ENCODE data around the gene CLPTM1L.

Gene CLPTM1L

DNA sequence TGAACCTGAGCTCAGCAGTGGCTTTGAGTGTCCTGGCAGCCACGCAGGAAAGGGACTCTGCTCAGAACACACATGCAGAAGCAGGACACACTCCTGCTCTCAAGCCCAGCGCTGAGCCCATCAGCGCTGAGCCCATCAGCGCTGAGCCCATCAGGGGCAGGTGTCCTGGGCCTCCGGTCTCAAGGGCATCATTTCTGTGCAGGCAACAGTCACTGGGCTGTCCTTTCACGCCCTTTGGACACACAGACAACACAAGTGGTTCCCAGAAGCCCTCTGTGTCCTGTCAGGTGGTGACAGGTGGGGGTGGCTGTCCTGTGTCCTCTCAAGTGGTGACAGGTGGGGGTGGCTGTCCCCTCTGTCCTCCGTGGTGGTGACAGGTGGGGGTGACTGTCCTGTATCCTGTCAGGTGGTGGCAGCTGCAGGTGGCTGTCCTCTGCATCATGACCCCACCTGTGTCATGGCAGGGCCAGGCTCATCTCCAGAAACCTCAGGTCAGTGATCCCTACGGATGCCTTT is 39.0 kb upstream of the CLPTM1L start:
- TF ChIP-seq, protein P1, sequence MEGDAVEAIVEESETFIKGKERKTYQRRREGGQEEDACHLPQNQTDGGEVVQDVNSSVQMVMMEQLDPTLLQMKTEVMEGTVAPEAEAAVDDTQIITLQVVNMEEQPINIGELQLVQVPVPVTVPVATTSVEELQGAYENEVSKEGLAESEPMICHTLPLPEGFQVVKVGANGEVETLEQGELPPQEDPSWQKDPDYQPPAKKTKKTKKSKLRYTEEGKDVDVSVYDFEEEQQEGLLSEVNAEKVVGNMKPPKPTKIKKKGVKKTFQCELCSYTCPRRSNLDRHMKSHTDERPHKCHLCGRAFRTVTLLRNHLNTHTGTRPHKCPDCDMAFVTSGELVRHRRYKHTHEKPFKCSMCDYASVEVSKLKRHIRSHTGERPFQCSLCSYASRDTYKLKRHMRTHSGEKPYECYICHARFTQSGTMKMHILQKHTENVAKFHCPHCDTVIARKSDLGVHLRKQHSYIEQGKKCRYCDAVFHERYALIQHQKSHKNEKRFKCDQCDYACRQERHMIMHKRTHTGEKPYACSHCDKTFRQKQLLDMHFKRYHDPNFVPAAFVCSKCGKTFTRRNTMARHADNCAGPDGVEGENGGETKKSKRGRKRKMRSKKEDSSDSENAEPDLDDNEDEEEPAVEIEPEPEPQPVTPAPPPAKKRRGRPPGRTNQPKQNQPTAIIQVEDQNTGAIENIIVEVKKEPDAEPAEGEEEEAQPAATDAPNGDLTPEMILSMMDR (conservative IDR thresholded peaks at IDR 0.05): no peak
- H3K27ac ChIP-seq: no peak overlapping the region

DNA sequence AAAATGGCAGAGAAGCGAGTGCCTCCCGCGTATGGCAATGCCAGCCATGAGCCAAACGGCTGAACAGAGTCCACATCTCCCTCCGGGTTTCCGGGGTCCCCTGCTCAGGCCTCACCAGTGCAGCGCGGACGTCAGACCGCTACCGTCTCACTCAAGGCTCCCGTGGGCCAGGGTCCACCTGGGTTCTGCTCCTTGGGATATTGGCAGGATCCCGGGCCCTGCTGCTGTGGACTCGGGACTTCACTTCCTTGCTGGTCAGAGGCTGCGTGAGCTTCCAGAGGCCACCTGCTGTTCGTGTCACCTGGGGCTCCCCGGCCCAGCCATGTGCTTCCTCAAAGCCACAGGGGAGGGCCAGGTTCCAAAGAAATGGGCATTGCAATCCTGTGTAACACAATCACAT is 38.4 kb upstream of the CLPTM1L start:
- no peak overlapping the region for H3K27ac ChIP-seq
- TF ChIP-seq, protein P1 (conservative IDR thresholded peaks at IDR 0.05): no peak

DNA sequence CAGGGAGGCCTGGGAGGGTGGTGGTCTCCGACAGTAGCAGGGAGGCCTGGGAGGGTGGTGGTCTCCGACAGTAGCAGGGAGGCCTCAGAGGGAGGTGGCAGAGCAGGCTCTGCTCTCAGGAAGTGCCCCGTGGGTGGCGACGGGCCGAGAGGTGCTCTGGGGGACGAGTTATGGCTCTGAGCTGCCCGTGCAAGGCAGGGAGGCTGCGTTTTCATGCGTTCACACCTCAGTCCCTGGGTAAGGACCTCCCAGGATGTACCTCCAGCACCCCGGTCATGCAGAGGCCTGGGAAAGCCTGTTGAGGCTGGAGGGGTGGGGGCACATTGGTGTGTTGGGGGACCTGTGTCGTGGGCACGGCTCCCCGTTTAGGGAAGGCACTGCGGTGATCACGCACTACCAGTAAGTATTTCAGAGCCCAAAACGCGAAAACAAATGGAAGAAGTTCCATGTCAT is 37.4 kb upstream of the CLPTM1L start:
- TF ChIP-seq, protein P1 (conservative IDR thresholded peaks at IDR 0.05): no peak
- H3K27ac ChIP-seq: no peak overlapping the region

DNA sequence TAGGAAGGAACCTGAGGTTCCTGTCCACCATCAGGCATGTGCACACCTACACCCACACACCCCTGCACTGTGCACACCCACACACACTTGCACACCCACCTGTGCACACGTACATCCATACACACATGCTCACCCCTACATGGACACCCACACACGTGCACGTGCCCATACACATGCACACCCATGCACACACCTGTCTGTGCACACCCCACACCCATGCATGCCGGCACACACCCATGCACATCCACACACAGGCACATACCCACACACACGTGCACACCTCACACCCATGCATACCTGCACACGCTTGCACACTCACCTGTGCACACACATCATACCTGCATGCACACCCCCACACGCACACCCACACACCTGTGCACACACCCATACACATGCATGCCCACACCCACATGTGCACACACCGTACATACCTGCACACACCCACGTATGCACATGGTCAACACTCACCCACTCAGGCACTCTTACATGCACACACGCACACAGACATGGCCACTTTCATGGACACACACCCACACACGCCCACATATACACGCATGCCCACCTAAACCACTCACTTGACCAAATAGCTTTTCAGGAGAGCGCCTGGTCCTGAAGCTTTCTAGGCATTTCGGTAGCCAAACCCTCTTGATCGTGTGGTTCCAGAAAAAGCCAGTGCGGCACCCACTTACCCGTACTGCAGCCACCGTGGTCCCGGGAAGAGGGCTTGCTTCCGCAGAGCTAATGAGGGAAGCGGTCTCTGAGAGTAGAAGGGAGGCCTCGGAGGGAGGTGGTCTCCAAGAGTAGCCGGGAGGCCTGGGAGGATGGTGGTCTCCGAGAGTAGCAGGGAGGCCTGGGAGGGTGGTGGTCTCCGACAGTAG is 36.7 kb upstream of the CLPTM1L start:
- TF ChIP-seq, protein P1 (conservative IDR thresholded peaks at IDR 0.05): no peak
- H3K27ac ChIP-seq: no peak overlapping the region

DNA sequence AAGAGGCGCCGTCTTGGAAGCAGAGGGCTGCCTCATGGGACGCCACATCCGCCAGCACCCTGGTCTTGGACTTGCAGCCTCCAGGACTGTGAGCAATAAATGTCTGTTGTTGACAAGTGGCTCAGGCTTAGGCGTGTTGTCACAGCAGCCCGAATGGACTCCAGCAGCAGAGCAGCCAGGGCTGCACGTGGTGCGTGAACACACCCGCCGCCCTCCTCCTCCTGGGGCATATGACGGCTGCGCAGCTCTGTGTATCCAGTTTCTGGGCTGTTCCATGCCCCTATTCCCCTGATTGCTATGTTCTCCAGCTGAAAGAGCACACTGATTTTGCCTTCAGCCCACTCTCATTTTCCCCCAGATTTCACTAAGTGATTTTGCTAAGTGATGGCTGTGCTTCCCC is 36.0 kb upstream of the CLPTM1L start:
- TF ChIP-seq, protein P1 (conservative IDR thresholded peaks at IDR 0.05): no peak
- no peak overlapping the region for H3K27ac ChIP-seq

DNA sequence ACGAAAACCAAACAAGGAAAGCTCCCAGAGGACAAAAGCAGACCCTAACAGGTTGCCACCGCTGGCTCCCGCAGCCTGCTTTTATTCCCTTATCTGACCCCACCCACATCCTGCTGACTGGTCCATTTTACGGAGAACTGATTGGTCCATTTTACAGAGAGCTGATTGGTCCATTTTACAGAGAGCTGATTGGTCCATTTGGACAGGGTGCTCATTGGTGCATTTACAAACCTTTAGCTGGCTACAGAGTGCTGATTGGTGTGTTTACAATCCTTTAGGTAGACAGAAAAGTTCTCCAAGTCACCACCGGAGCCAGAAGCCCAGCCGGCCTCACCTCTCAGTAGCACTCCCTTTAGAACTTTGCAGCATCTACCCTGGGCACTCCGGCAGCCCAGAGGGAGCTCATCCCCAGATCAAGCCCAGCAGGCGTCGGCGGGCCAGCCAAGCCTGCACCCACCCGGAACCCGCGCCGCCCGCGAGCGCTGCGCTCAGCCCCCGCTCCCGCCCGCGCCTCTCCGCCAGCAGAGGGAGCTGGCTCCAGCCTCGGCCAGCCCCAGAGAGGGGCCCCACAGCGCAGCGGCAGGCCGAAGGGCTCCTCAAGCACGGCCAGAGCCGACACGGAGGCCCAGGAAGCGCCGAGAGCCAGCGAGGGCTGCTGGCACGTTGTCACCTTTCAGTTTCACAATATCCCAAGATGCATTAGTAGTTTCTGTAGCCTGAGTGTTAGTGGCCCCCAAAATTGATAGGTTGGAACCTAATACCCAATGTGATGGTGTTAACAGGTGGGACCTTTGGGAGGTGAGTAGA is 35.3 kb upstream of the CLPTM1L start:
- H3K27ac ChIP-seq: no peak overlapping the region
- TF ChIP-seq, protein P1 (conservative IDR thresholded peaks at IDR 0.05): peak; percentile 90

Data from VCaP (cell line).